Kidney (tissue), 14 donors: ENCODE results near the gene WDR74. TPM values are rescaled to one million over a fixed set of nuclear protein-coding genes. Genes with fewer than 3 reads are reported as not detected.

Experiments
- DNase-seq, 5 donors: peaks; one replicate each; pipeline ENCODE4 v3.0.0-alpha.2; 2013 to 2020
- FAIRE-seq: peaks from 2 replicates; lab custom pipeline; 2012; peaks lifted over from hg19 to GRCh38; lab: Jason Lieb, UNC
- H3K27ac ChIP-seq, 2 donors: one replicate each; pipeline ENCODE4 v1.7.0; 2013; ENCODE audit warnings: low read depth in 2 of 2, low read length in 2 of 2, inconsistent platforms in 1 of 2
- H3K27me3 ChIP-seq: one replicate; pipeline ENCODE4 v1.7.1; 2013; ENCODE audit warnings: low read length, inconsistent platforms; ENCODE audit not compliant: control insufficient read depth, insufficient read depth
- H3K36me3 ChIP-seq, 3 donors: one replicate each; pipeline versions ENCODE4 v1.7.0 to v1.7.1; 2013; ENCODE audit warnings: low read length in 3 of 3, control low read depth in 1 of 3, inconsistent platforms in 1 of 3; ENCODE audit not compliant: insufficient read depth in 3 of 3, control insufficient read depth in 2 of 3
- H3K4me1 ChIP-seq, 3 donors: one replicate each; pipeline versions ENCODE4 v1.7.0 to v1.7.1; 2013; ENCODE audit warnings: low read length in 3 of 3, inconsistent platforms in 1 of 3, low read depth in 1 of 3; ENCODE audit not compliant: control insufficient read depth in 2 of 3, insufficient read depth in 2 of 3
- H3K4me3 ChIP-seq, 3 donors: one replicate each; pipeline versions ENCODE4 v1.7.0 to v1.8.1; 2013; ENCODE audit warnings: low read length in 3 of 3, control low read depth in 1 of 3, inconsistent platforms in 1 of 3
- H3K9ac ChIP-seq, 3 donors: one replicate each; pipeline versions ENCODE4 v1.7.0 to v1.7.1; 2013; ENCODE audit warnings: low read length in 3 of 3, control low read depth in 1 of 3, inconsistent platforms in 1 of 3
- H3K9me3 ChIP-seq, 3 donors: one replicate each; pipeline versions ENCODE4 v1.7.0 to v1.7.1; 2013; ENCODE audit warnings: low read length in 3 of 3, control low read depth in 1 of 3, inconsistent platforms in 1 of 3; ENCODE audit not compliant: control insufficient read depth in 2 of 3, insufficient read depth in 1 of 3
- CTCF ChIP-seq: IDR thresholded peaks from 3 replicates; pipeline ENCODE4 v1.5.1; 2012; ENCODE audit warnings: mild to moderate bottlenecking, moderate library complexity, borderline replicate concordance; ENCODE audit not compliant: insufficient read depth; ENCODE audit errors: extremely low read depth
- intact Hi-C: fragments of 100-400 bp; cut with DNase I; formaldehyde crosslinking; loops from one replicate; pipeline ENCODE4 v1.11.1; 2022
- polyA plus RNA-seq: library from polyadenylated mRNA; stranded (reverse); fragments of 350-450 nt; fragmentation: Illumina TruSeq; extraction: RNeasy Lipid Tissue Mini Kit (QIAGEN cat#74804); gene quantifications from one replicate; pipeline ENCODE4 v1.2.3, GENCODE V29; 2014; ENCODE audit warnings: low read depth, low replicate concordance; ENCODE audit not compliant: insufficient read depth
- total RNA-seq: library from RNA; stranded (reverse); fragmentation: NEBNext Ultra II Directional; extraction: Animal tissue kit (Norgen Biotek cat#: 25700); gene quantifications from one replicate; pipeline ENCODE4 v1.2.1, GENCODE V29; 2021
- donor health status: control.
- donor health status: control.
- donor health status: control.
- donor health status: control.
- donor health status: control.
- donor health status: DM: yes; HTN: yes; CAD: no.
- donor health status: Normal renal cell carcinoma (clear cell type).

The WDR74 gene
- total and polyA plus RNA-seq, 2 donors from 2014 or later, result 38.5 to 48.9 TPM

DNA sequence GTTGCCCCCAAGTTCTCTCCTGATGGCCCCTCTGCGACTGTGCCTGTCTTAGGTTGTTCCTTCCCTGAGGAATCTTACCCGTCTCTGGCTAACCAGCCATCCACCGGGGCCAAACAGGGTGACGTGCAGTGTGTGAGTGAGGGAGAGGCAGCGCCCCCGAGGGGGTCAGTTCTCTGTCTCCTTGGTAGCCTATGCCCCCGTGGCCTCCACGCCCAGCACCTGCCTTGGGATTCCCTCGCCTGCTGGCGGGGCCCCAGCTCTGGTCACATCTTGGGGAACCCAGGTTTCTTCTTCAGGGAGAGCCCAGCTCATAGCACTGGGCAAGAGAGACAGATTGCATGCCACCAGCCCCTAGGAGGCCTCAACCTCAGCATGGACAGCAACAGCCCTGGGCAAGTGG lies 39.9 kb downstream of the WDR74 start:
- Histone ChIP-seq H3K4me3 (no peak overlapping the region), H3K36me3 (peaks cover 17 to 77% (median 58%) of the 10 kb centered on the region in 3 donors), H3K27ac (no peak overlapping the region), H3K4me1 (peaks cover 0 to 8% (median 8%) of the 10 kb centered on the region in 3 donors), H3K27me3 (no peaks in the 10 kb centered on the region), H3K9ac (no peak overlapping the region), H3K9me3 (no peaks in the 10 kb centered on the region)
- peak in 1 of 5 donors; percentile 70 for DNase-seq
- intact Hi-C loops, result no loop called here
- no peak for TF ChIP-seq CTCF
- no peak for FAIRE-seq

DNA sequence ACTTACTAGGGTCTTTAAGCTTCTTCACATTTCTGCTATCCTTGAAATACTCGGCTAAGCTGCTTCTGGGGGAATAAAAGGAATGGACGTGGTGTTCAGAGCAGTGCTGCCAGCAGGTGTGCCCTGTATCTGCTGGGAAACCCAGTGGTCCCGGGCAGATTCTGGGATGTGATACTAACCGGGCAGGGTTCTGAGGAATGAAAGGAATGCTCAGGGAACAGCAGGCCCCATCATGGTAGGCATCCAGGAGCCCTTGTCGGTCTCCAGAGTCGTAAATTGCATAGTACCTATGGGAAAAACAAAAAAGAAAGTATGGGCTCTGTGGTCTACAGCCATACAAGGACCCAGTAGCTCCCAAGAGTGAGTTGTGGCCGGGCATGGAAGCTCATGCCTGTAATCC lies 43.1 kb downstream of the WDR74 start:
- no peak for FAIRE-seq
- Histone ChIP-seq H3K4me3 (no peak overlapping the region), H3K9ac (no peak overlapping the region), H3K27ac (no peak overlapping the region), H3K36me3 (peaks cover 12 to 74% (median 47%) of the 10 kb centered on the region in 3 donors), H3K9me3 (no peaks in the 10 kb centered on the region), H3K4me1 (peaks cover 0 to 8% (median 5%) of the 10 kb centered on the region in 3 donors), H3K27me3 (no peaks in the 10 kb centered on the region)
- intact Hi-C loops, result no loop called here
- DNase-seq, result no peak
- no peak for TF ChIP-seq CTCF

DNA sequence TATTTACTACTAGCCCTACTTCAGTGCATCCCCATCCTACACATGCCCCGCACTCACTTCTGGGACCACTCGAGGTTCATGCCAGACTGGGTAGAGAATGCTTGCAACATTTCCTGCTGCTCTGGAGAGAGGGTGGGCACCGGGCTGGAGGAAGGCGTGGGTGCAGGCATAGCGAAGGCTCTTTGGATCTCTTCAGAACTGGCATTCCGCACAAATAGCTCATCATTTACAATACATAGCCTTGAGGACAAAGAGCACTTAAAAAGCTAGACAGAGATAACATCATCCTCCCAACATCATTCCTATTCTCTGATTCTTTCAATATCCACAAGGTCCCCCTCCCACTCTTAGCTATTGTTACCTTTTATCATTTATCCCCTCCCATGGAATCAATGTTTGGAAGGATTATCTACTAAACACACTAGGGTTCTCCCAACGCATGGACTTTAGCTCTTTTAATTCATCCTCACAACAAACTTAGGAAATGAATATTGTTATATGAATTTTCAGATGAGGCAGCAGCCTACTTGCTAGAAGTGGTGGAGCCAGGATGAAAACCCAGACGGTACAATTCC lies 45.1 kb downstream of the WDR74 start:
- H3K4me3 ChIP-seq, result no peak overlapping the region
- no peak for TF ChIP-seq CTCF
- H3K9ac ChIP-seq, result no peak overlapping the region
- peaks cover 8 to 60% (median 37%) of the 10 kb centered on the region in 3 donors for H3K36me3 ChIP-seq
- peaks cover 0 to 10% (median 8%) of the 10 kb centered on the region in 3 donors for H3K4me1 ChIP-seq
- H3K9me3 ChIP-seq, result no peaks in the 10 kb centered on the region
- DNase-seq, result peak in 1 of 5 donors; percentile 25
- intact Hi-C loops, result no loop called here
- no peak for FAIRE-seq
- H3K27me3 ChIP-seq, result no peaks in the 10 kb centered on the region
- H3K27ac ChIP-seq, result no peak overlapping the region
